GM21619 (cell line): ENCODE results near the gene RALA.

Source experiments
- ATAC-seq: cut with Tn5 transposase; IDR thresholded peaks from one replicate; pipeline ENCODE4 v1.9.1; 2021; ENCODE audit not compliant: unreplicated experiment

Gene RALA

DNA sequence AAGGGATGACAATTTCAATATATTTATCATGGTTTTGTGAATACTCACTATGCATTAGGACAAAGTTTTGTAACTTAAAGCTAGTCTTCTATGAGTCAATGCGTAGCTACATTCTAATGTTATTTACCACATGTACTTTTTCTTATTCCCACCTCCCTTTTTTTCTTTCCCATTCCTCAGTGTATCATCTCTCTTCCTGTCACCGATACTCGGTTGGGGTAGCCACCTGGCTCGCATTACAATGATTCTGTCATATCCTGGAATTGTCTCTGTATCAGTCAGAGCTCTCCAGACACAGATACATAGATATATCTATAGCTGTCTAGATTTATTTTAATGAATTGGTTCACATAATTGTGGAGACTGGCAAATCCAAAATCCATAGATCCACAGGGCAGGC, 9.8 kb upstream of the RALA start:
- ATAC-seq: no peak

DNA sequence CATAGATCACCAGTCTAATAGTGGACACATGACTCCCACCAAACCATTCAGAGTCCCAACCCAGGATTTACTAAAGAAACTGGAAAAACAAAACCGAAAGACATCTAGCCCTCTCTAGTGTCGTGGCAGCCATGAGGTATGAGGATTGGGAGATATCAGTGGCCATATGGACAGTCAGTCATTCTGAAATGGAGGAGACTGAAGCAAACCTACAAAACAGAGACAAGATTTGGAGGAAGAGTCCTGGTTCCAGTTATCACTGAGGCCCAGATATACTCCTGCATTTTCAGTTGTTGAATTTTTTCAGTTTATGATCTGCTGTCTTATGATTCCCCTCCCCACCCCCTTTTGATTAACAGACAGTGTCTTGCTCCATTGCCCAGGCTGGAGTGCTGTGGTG, 9.1 kb upstream of the RALA start:
- no peak for ATAC-seq

DNA sequence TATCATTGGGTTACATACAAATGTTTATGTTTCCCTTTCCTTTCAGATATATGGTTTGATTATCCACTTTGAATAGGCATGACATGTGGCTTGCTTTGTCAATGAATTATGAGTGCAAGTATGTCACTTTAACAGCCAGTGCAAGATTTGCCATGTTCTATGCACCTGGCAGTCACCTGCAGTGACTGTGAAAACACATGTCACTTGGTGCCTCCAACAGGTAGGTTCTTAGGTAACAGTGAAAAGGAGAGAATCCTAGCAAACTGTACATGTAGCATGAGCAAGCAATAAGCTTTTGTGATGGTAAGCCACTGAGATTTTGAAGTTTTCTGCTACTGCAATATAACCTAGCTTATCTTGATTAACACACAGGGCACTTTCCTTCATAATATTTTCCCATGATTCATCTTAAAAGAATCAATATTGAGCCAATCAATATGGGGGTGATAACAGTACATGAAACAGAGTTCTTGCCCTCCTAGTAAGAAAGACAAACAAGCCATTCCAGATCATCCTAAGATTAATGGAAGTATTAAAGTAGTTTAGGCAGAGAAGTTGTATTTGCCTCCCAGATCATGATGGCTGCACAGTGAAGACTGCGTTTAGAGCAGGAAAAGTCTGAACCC, 7.9 kb upstream of the RALA start:
- ATAC-seq: no peak

DNA sequence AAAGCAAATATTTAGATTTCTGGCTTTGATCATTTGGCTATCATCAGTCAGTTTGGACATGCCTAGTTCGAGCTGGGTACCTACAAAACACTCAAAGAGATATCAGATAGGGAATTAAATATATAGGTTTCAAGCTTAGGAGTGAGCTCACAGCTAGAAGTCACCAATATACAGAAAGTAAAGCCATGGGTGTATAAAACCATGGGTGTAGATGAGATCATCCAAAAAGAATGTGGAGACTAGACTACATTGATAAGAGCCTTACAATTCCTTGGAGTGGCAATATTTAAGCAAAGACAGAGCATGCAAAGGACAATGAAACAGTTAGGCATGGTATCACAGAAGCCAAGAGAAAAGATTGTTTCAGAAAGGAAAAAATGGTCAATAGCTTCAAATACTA, 7.2 kb upstream of the RALA start:
- no peak for ATAC-seq

DNA sequence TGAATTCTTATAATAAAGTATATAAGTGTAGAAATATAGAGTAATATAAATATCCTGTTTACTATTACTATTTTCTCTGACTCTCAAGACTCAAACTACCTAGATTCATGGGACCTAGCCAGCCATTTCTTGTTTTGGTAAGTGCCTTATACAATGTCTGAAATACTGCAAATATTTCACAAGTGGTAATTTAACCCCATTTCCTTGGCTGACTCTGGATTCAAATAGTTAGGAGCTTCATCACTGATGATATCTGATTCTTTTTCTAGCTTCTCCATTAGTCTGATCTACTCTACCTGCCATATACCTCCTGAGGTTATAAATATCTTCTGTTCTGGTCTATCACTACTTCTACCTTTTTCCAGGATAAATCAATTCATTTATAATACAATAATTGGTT, 6.4 kb upstream of the RALA start:
- no peak for ATAC-seq

DNA sequence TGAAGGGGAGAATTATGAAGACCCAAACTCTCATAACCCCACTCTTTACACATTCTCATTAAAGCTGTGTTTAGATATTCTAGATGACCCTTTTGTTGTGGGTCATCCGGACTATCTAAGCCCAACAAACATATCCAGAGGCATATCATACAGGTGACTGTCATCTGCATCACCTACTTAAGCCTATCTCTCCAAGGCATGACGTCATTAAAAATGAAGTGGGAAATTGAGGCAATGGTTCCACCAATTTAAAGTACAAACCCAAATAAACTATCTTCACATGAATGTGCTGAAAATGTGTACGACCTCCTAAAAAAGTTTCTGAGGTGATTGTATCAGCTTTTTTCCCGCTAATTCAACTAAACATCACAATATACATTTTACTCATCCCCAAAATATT, 4.5 kb upstream of the RALA start:
- no peak for ATAC-seq

DNA sequence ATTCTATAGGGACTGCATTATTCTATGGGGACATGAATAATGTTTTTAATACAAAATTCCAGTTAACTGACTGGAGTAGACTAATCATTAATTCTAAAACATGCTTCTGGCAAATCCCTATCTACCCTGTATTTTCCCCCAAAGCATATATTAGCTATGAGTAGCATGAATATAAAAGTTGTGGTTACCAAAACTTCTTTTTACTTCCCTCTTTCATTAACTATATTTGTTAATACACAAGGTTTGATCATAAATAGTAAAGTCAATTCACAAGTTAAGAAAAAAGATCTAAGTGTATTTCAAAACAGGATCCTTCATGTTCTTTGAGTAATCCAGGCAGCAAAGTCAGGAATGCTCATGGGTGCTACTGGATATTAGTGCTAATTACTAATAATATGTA, 2.9 kb upstream of the RALA start:
- ATAC-seq: no peak

DNA sequence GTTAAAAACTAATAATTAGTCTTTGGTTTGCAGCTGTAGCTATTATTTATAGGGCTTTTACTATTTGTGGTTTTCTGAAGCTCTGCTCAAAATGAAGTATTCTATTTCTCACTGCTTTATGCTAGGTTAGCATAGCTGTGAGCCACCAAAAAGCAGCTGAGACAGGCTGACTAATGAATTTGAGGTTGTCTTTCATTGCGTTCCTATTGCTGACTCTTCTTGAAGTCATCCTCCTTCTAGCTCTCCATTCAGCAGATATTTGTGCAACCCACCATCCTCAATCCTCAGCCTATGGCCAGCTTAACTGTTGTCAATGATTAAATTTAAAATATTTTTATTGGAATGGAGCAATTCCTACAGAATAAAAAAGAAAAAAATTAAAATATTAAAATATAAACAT, 2.1 kb upstream of the RALA start:
- no peak for ATAC-seq

DNA sequence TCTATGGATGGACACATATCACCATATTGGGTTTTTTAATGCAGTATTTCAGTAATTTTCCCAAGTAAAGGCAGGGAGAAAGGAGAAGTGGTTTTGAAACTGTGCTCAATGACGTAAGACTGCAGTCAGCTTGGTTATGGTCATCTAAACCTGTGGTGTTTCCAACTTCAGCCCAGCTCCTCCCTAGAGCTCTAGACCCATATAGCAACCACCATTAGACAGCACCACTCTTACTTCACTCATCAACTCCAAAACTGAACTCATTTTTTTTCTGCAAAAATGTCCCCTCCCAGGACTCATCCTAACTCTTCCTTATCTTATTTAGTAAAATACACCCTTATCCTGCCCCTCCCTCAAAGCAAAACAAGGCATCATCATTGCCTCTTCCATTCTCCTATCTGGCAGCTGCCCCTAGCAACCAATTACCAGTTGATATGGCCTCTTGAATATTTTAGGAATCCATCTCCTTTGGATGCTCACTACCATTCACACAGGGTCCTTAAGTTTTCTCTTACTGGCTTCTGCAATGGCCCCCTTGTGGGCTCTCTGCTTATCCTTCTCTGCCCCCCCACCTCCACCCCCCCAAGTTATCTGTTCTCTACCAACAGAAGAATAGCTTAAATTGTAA, 1.5 kb upstream of the RALA start:
- peak; percentile 17 for ATAC-seq

DNA sequence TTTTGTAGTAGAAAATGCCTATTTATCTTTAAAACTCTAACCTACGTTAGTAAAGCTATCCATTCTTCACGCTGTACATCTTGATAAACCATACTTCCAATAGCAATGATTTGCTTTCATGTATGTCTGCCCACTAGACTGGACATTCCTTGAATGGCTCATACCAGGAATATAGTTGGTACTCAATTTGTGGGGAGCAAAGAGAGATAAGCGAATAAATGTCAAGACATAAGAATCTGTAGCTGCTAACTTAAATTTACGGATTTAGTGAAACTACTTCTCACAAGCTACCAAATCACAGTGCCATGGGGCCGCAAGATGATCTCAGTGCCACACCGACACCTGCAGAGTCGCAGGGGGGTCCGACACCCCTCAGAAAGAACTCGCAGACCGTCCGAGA, 763 bp upstream of the RALA start:
- no peak for ATAC-seq

DNA sequence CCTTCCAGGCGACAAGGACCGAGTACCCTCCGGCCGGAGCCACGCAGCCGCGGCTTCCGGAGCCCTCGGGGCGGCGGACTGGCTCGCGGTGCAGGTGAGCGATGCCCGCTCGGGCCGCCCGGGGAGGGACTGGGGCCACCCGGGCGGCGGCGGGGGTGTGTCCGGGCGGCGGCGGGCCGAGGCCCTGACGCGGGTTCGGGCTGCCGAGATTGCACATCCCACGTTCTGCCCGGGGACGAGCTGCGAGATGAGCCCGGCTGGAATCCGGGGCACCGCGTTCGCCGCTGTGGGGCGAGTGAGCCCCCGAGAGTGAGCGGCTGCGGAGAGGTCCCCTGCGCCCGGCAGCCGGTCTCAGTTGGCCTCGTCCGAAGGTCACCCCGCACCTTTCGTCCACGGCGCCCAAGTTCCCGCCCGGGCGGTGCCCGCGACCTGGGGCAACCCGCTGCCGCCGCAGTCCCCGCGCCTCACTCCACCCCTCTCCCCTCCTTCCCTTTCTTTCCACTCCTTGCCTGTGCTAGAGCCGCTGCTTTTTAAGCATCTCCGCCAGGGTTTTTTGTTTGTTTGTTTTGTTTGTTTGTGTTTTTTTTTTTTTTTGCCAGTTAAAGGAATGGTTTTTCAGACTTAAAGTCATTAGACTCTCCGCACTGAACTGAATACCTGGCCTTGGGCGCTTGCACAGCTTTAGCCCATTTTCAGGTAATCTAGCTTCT, 515 bp downstream of the RALA start:
- ATAC-seq: peak; percentile 43

DNA sequence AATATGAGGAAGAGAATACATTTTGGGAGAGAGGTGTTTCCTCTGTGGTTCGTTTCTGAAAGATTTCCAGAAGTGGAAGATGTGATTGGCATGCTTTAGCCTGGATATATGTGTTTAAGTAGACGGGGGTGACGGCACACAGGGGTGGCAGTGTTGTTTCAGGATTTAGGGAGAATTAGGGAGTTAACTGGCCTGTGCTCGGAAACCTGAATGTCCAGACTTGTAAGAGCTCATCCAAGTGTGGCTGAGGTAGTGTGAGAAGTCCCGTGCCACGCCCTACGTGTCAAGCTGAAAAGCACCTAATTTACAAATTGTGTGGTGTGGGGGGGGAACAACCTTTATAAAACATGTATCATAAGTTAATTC, 1.1 kb downstream of the RALA start:
- ATAC-seq: no peak

DNA sequence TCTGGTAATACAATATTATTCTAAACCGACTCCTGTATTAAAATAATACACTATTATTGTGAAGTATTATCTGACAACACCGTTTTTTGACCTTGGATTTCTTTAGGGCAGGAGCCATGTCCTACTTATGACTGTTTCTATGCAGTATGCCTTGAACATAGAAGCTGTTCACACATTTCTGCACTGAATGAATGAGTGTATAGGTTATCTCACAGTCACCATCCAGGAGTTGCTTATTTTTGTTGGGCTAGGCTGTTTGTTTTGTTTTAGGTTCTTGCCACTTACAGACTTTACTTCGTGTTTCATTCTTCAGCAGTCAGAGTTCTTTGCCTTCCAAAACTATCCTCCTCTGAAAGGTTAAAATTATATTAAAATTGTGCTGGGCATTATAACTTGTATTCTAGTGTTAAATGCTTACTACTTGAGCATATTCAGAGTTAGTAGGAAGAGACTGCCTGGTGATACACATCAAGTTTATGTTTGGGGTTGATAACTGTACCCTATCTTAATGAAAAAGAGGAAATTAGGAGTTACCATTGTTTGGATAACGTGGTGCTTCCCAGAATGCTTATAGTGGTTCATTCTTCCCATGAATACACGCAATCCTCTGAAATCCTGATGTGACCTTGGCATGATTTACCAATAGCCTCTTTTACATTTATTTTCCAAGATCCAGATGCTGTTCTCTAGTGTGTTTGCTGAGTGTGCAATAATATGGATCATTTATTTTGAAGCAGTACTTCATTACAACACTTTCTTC, 1.7 kb downstream of the RALA start:
- ATAC-seq: no peak

DNA sequence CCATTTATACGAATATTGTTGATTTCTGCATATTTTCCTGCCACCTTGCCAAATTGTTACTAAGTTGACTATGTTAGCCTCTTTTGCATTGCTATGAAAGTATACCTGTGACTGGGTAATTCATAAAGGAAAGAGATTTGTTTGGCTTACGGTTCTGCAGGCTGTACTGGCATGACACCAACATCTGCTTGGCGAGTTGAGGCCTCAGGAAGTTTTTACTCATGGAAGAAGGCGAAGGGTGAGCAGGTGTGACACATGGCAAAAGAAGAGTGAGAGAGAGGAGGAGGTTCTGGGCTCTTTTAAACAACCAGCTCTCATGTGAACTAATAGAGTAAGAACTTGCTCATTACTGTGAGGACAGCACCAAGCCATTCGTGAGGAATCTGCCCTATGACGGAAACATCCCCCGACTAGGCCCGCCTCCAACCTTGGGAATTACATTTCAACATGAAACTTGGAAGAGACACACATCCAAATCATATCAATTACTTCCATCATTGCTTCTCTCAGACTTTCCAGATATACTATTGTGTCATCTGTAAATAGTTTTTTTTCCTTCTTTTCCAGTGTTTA, 8.4 kb downstream of the RALA start:
- ATAC-seq: no peak

DNA sequence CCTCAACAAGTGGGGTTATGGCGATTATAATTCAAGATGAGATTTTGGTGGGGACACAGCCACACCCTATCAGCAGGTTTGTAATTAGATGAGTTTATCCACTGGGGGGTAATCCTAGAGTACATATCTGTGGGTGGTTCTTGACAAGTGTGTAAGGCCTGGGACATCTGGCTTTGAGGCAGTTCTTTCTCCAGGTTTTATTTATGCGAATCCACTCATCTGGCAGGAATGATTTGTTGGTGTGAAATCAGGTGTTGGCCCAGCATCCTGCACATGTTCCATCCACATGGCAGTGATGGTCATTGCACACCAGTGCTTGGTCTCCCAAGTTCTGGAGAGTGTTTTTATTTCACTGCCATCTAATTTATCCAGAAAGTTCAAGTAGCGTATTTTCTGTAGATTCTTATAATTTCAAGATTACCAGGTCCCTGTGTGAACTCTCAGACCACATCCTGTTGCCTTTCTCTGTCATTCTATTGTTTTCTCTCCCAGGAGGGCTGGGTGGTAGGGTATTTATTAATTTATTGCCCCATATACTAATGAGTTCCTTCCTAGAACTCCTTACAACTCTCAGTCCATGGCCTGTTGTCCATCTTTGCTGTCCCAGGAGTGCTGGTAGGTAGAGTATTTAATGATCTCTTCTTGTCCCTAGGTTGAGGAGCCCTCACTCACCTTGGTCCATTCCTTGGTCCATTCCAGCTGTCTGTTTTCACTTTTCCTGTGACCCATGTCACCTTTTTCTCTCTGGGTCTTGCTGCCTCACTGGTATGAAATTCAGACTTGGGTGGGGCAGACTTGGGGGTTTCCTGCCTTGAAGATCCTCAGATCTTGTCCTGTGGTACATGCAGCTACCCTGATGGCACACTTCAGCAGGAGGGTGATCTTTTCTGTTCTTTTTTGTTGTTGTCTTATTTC, 10.4 kb downstream of the RALA start:
- peak; percentile 70 for ATAC-seq

DNA sequence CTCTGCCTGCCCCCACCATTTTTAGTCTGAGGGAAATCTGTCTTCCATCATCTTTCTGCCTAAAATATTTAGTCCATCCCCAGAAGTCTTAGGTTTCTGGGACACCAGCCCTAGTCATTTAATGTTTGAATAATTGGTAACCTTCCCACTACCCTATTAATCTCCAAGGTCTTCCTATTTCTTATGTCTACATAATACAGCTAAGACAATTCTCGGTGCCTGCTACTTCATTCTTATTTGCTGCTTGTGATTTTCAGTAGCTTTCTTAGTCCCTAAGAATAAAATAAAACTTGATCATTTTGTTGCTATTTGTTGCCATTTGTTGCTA, 11.1 kb downstream of the RALA start:
- no peak for ATAC-seq

DNA sequence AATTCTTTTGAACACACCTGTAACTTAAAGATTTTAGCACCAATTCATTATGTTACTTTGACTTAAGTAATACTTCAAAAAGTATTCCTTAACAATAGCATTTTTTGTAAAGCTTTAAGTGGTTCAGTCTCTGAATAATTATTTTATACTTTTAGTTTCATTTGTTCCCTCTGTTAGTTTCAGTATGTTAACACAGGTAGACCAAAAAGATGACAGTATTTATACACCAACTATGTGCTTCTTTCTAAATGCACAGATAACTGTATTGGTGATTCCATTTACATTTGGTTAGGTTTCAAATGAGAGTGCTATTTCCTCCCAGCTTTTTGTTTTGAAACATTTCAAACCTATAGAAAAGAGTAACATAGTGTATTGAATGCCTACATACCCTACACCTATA, 14.0 kb downstream of the RALA start:
- peak; percentile 45 for ATAC-seq

DNA sequence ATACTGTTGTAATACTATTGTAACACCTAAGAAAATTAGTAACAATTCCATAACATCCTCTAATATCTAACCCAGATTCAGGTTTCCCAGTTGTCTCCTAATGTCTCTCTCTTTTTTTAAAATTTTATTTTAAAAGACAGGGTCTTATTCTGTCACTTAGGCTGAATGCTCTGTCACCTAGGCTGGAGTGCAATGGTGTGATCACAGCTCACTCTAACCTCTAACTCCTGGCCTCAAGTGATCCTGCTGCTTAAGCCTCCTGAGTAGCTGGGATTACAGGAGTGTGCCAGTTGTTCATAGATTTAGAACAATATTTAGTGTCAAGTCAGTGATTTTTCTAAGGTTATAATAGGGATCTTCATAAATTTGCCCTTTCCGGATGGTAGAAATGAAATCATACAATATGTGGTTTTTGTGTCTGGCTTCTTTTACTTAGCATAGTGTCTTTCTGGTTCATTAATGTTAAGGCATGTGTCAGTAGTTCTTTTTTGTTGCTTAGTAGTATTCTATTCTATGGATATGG, 14.7 kb downstream of the RALA start:
- ATAC-seq: no peak

DNA sequence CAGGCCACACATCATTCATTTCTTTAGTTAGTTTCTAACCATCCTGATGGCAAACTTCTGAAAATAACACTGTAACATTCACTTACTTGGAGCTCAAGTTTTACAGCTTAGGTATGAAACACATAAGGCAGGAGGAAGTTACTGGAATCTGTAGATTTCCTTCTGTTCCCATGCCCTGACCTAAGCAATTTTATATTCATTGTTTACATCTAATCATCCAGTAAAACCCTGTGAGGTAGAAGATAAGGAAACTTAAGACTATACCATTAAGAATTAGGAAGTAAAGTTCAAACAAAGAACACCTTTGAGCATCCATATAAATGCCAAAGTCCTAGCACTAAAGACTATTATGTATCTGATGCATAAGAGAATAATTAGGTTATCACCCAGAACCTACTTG, 19.5 kb downstream of the RALA start:
- ATAC-seq: no peak

DNA sequence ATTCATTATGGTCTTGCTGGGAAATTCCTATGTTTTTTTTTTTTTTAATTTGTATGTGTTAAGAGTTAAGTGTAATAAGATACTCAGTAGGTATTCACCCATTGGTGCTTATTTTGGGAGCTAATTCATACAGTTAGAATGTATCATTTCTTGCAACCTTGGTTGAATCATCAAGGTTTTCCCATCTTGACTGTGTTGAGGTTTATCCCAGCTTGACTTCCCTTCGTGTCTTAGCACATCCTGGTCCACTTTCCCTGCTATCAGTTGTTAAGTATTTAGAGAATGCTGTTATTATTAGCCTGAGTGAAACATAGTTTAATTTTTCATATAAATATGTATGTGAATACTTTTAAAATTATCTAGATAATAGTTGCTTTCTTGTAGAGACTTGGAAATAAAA, 20.8 kb downstream of the RALA start:
- ATAC-seq: no peak
